Duodenal mucosa (tissue), 2 donors: Measurements from ENCODE around the gene COL1A1.
A peak's percentile ranks its signal among the peaks of the same experiment; 100 is the strongest.

Experiments
- H3K27ac ChIP-seq: one replicate; pipeline ENCODE4 v1.7.0; 2013; ENCODE audit warnings: low read depth, low read length
- H3K27me3 ChIP-seq, 2 donors: one replicate each; pipeline ENCODE4 v1.7.0; 2013; ENCODE audit warnings: low read length in 2 of 2, control low read depth in 1 of 2; ENCODE audit not compliant: insufficient read depth in 2 of 2, control insufficient read depth in 1 of 2
- H3K36me3 ChIP-seq, 2 donors: one replicate each; pipeline ENCODE4 v1.7.0; 2013; ENCODE audit warnings: low read length in 2 of 2, control low read depth in 1 of 2; ENCODE audit not compliant: insufficient read depth in 2 of 2, control insufficient read depth in 1 of 2
- H3K4me1 ChIP-seq, 2 donors: one replicate each; pipeline ENCODE4 v1.7.0; 2013; ENCODE audit warnings: low read length in 2 of 2, control low read depth in 1 of 2; ENCODE audit not compliant: insufficient read depth in 2 of 2, control insufficient read depth in 1 of 2
- H3K4me3 ChIP-seq, 2 donors: one replicate each; pipeline ENCODE4 v1.7.0; 2013; ENCODE audit warnings: low read length in 2 of 2, low read depth in 1 of 2
- H3K9ac ChIP-seq, 2 donors: one replicate each; pipeline ENCODE4 v1.7.0; 2013; ENCODE audit warnings: low read length in 2 of 2, low read depth in 1 of 2
- H3K9me3 ChIP-seq, 2 donors: one replicate each; pipeline ENCODE4 v1.7.0; 2013; ENCODE audit warnings: low read length in 2 of 2, control low read depth in 1 of 2; ENCODE audit not compliant: control insufficient read depth in 1 of 2

COL1A1 gene

GRCh38 chr17:50152736-50153135, 48.7 kb downstream of the COL1A1 start:
- Histone ChIP-seq H3K9me3 (no peaks in the 10 kb centered on the region), H3K4me1 (peaks cover 32 to 34% of the 10 kb centered on the region in 2 donors), H3K9ac (peak overlapping the region in 1 of 2 donors; percentile 54), H3K27ac (no peak overlapping the region), H3K36me3 (no peaks in the 10 kb centered on the region), H3K27me3 (no peaks in the 10 kb centered on the region), H3K4me3 (peak overlapping the region in 1 of 2 donors; percentile 97)

- Histone ChIP-seq H3K9me3 (no peaks in the 10 kb centered on the region), H3K27me3 (no peaks in the 10 kb centered on the region), H3K27ac (peak overlapping the region; percentile 75), H3K36me3 (no peaks in the 10 kb centered on the region), H3K4me1 (peaks cover 39 to 41% of the 10 kb centered on the region in 2 donors), H3K9ac (peak overlapping the region; percentile 29 to 54), H3K4me3 (peak overlapping the region; percentile 86 to 97)
Measured at GRCh38 chr17:50151937-50152547, 49.4 kb downstream of the COL1A1 start.

GRCh38 chr17:50151041-50151936, 50.1 kb downstream of the COL1A1 start:
- H3K9ac ChIP-seq, result peak overlapping the region; percentile 61 to 67
- H3K4me1 ChIP-seq, result peaks cover 46 to 49% of the 10 kb centered on the region in 2 donors
- H3K27ac ChIP-seq, result peak overlapping the region; percentile 85

GRCh38 chr17:50150354-50151040, 50.9 kb downstream of the COL1A1 start, which contains the start of gene PPP1R9B:
Gene PPP1R9B, minus strand, starts transcription at chr17:50150677. Its CDS starts 164 bp downstream, at chr17:50150513.
- Histone ChIP-seq H3K27ac (peak within 1 kb of the TSS; percentile 85), H3K36me3 (peaks cover 0 to 5% of the 10 kb centered on the region in 2 donors), H3K9ac (peak within 1 kb of the TSS; percentile 61 to 69), H3K27me3 (no peaks in the 10 kb centered on the region), H3K9me3 (no peaks in the 10 kb centered on the region), H3K4me1 (peaks cover 53 to 56% of the 10 kb centered on the region in 2 donors), H3K4me3 (peak within 1 kb of the TSS; percentile 86 to 97)

More at GRCh38 chr17:50151041-50151936, 50.1 kb downstream of the COL1A1 start:
- peak overlapping the region; percentile 86 to 97 for H3K4me3 ChIP-seq
- H3K27me3 ChIP-seq, result no peaks in the 10 kb centered on the region
- peaks cover 0 to 5% of the 10 kb centered on the region in 2 donors for H3K36me3 ChIP-seq
- H3K9me3 ChIP-seq, result no peaks in the 10 kb centered on the region

- H3K36me3 ChIP-seq, result peaks cover 5 to 10% of the 10 kb centered on the region in 2 donors
- H3K9ac ChIP-seq, result peak overlapping the region; percentile 61 to 69
- no peaks in the 10 kb centered on the region for H3K27me3 ChIP-seq
- H3K4me3 ChIP-seq, result peak overlapping the region; percentile 86 to 88
- peak overlapping the region; percentile 50 for H3K27ac ChIP-seq
- H3K9me3 ChIP-seq, result no peaks in the 10 kb centered on the region
- peaks cover 55 to 64% of the 10 kb centered on the region in 2 donors for H3K4me1 ChIP-seq
Measured at GRCh38 chr17:50149417-50150353, 51.7 kb downstream of the COL1A1 start.

GRCh38 chr17:50149091-50149416, 52.4 kb downstream of the COL1A1 start:
- H3K27ac ChIP-seq, result peak overlapping the region; percentile 50
- no peaks in the 10 kb centered on the region for H3K27me3 ChIP-seq
- H3K4me1 ChIP-seq, result peaks cover 61 to 67% of the 10 kb centered on the region in 2 donors
- H3K36me3 ChIP-seq, result peaks cover 12 to 17% of the 10 kb centered on the region in 2 donors
- peak overlapping the region; percentile 33 to 43 for H3K9ac ChIP-seq
- H3K9me3 ChIP-seq, result no peaks in the 10 kb centered on the region
- peak overlapping the region; percentile 86 to 88 for H3K4me3 ChIP-seq

- Histone ChIP-seq H3K4me1 (peaks cover 58 to 67% of the 10 kb centered on the region in 2 donors), H3K27me3 (no peaks in the 10 kb centered on the region), H3K9ac (peak overlapping the region; percentile 59 to 60), H3K27ac (peak overlapping the region; percentile 46), H3K4me3 (peak overlapping the region; percentile 86 to 88), H3K36me3 (peaks cover 13 to 23% of the 10 kb centered on the region in 2 donors), H3K9me3 (no peaks in the 10 kb centered on the region)
Measured at GRCh38 chr17:50148226-50149090, 53.0 kb downstream of the COL1A1 start.

GRCh38 chr17:50147841-50148225, 53.6 kb downstream of the COL1A1 start:
- Histone ChIP-seq H3K4me3 (peak overlapping the region; percentile 86 to 88), H3K27me3 (no peaks in the 10 kb centered on the region), H3K36me3 (peaks cover 16 to 29% of the 10 kb centered on the region in 2 donors), H3K4me1 (peaks cover 52 to 65% of the 10 kb centered on the region in 2 donors), H3K9ac (peak overlapping the region; percentile 59 to 71), H3K9me3 (no peaks in the 10 kb centered on the region), H3K27ac (peak overlapping the region; percentile 51)
